Pericardium fibroblast (primary cell): ENCODE data around the gene OBP2B. TPM values are rescaled to one million over a fixed set of nuclear protein-coding genes. Genes with fewer than 3 reads are reported as not detected.

Experiments used
- total RNA-seq: library from RNA; depleted of rRNA; stranded (reverse); fragments of >200 nt; gene quantifications from 2 replicates; pipeline ENCODE4 v1.2.3, GENCODE V29; 2015

OBP2B gene, protein sequence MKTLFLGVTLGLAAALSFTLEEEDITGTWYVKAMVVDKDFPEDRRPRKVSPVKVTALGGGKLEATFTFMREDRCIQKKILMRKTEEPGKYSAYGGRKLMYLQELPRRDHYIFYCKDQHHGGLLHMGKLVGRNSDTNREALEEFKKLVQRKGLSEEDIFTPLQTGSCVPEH
- not detected in 2 replicates for total RNA-seq

GRCh38 chr9:133208880-133209300 lies at the start of gene OBP2B:
Gene OBP2B (minus strand): TSS chr9:133209250. CDS start chr9:133209199, 51 bp downstream.

DNA sequence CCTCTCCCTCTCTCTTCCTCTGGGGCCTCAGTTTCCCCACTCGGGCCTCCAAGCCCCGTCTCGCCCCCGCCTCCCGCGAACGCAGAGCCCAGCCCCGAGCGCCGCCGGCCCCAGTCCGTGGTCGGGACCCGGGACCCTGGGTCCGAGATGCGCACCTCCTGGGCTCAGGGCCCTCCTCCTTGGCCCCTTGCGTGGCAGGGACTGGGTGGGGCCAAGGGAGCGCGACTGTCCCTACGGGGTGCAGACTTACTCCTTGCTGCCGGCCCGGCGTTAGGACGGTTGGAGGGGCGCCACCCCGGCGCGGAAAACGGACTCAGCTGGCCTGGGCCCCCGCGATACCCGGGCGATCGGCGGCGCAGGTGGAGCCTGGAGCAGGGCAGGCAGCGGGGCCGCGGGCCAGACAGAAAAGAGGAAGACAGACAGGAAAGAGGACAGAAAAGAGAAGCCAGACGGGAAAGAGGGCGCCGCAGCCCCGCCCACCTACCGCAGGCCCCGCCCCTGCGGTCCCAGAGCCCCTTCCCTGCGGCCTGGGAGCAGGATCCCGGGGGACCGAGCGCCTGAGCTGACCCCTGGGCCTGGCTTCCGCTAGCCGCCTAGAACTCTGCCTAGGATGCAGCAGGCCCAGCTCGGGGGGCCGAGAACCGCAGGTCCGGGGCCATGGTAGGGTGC lies 45.4 kb downstream of the OBP2B start, which contains the start of gene GBGT1:
Gene GBGT1, minus strand, starts transcription at position 411 of the 669 bp plus-strand sequence. CDS start 1,502 bp downstream, outside the sequence.

Other genes with a start within 250 kb of the OBP2B start
- gene GFI1B, start 230.6 kb downstream of the OBP2B start, total RNA-seq: not detected in 2 replicates
- gene GTF3C5, start 178.3 kb downstream of the OBP2B start, total RNA-seq: 35.6 and 41.5 TPM in 2 replicates
- gene CEL, start 147.3 kb downstream of the OBP2B start, total RNA-seq: 0.26 and 0.70 TPM in 2 replicates
- 14.6 and 15.3 TPM in 2 replicates for gene RALGDS, start 88.0 kb downstream of the OBP2B start, total RNA-seq
- 3.2 and 7.4 TPM in 2 replicates for gene GBGT1, start 45.3 kb downstream of the OBP2B start, total RNA-seq
- gene ABO, start 66.0 kb upstream of the OBP2B start, total RNA-seq: not detected in 2 replicates
- gene SURF6, start 126.9 kb upstream of the OBP2B start, total RNA-seq: 14.3 and 16.2 TPM in 2 replicates
- gene MED22, start 138.9 kb upstream of the OBP2B start, total RNA-seq: 14.5 and 16.0 TPM in 2 replicates
- 3,224 and 4,648 TPM in 2 replicates for gene RPL7A, start 139.0 kb upstream of the OBP2B start, total RNA-seq
- 38.3 and 45.4 TPM in 2 replicates for gene SURF1, start 147.2 kb upstream of the OBP2B start, total RNA-seq
- gene SURF2, start 147.3 kb upstream of the OBP2B start, total RNA-seq: 19.5 and 24.9 TPM in 2 replicates
- gene SURF4, start 166.8 kb upstream of the OBP2B start, total RNA-seq: 243 and 286 TPM in 2 replicates
- gene STKLD1, start 167.1 kb upstream of the OBP2B start, total RNA-seq: 0.09 and 3.4 TPM in 2 replicates
- gene REXO4, start 208.8 kb upstream of the OBP2B start, total RNA-seq: 16.7 and 18.2 TPM in 2 replicates
- gene ADAMTS13, start 213.1 kb upstream of the OBP2B start, total RNA-seq: 3.7 and 4.4 TPM in 2 replicates